Breast epithelium (tissue), 4 donors: ENCODE measurements around the gene ACER2. TPM values are rescaled to one million over a fixed set of nuclear protein-coding genes. Genes with fewer than 3 reads are reported as not detected.

Experiments
- DNase-seq, 2 donors: peaks; one replicate each; pipeline ENCODE4 v3.0.0-alpha.2; 2019; ENCODE audit warnings: low spot score in 2 of 2
- H3K27ac ChIP-seq, 2 donors: fragments of 200-600 bp; sonication (generic) in 1 of 2; one replicate each; pipeline ENCODE4 v1.5.1; 2016 to 2019; ENCODE audit warnings: mild to moderate bottlenecking in 1 of 2
- H3K27me3 ChIP-seq, 2 donors: fragments of 200-600 bp; sonication (generic) in 1 of 2; one replicate each; pipeline versions ENCODE4 v1.5.1 to v1.6.0; 2017 to 2019; ENCODE audit warnings: control low read depth in 1 of 2, mild to moderate bottlenecking in 1 of 2
- H3K36me3 ChIP-seq: fragments of 200-600 bp; one replicate; pipeline ENCODE4 v1.5.1; 2019
- H3K4me1 ChIP-seq, 2 donors: fragments of 200-600 bp; sonication (generic); one replicate each; pipeline ENCODE4 v1.5.1; 2016 to 2019; ENCODE audit warnings: control low read depth in 1 of 2
- H3K4me3 ChIP-seq, 3 donors: fragments of 200-600 bp; sonication (generic); 1 replicate in 2 of 3; 2 replicates in 1 of 3; pipeline ENCODE4 v1.5.1; 2016 to 2019; ENCODE audit warnings: mild to moderate bottlenecking in 3 of 3, moderate library complexity in 2 of 3
- H3K9me3 ChIP-seq, 2 donors: fragments of 200-600 bp; sonication (generic) in 1 of 2; one replicate each; pipeline ENCODE4 v1.5.1; 2016 to 2019; ENCODE audit warnings: control low read depth in 1 of 2
- CTCF ChIP-seq, 3 donors: fragments of 450-650 bp; IDR thresholded peaks; one replicate each; pipeline ENCODE4 v1.5.1; 2016 to 2017; ENCODE audit warnings: antibody characterized with exemption in 3 of 3, mild to moderate bottlenecking in 3 of 3, moderate library complexity in 3 of 3
- POLR2A ChIP-seq: fragments of 450-650 bp; IDR thresholded peaks from one replicate; pipeline ENCODE4 v1.6.1; 2016; ENCODE audit warnings: antibody characterized with exemption, mild to moderate bottlenecking, moderate library complexity
- POLR2AphosphoS5 ChIP-seq, 3 donors: sonication (generic); formaldehyde crosslinking; IDR thresholded peaks; one replicate each; pipeline ENCODE4 v1.6.1; 2017; ENCODE audit warnings: antibody characterized with exemption in 3 of 3
- intact Hi-C: fragments of 100-400 bp; cut with DNase I; formaldehyde crosslinking; loops from one replicate; pipeline ENCODE4 v1.15.1; 2023; ENCODE audit warnings: low total_unique reads
- total RNA-seq, 3 donors: library from RNA; depleted of rRNA; stranded (reverse); fragments of >200 nt; gene quantifications; one replicate each; pipeline ENCODE4 v1.1.0, GENCODE V29; 2016

The ACER2 gene
- total RNA-seq, 3 donors from 2014 or later, result 11.0 to 17.6 (median 16.7) TPM

- H3K27me3 ChIP-seq, result no peaks in the 10 kb centered on the region
- no peak for TF ChIP-seq POLR2AphosphoS5 (IDR thresholded peaks at IDR 0.05)
- no peak for TF ChIP-seq CTCF (IDR thresholded peaks at IDR 0.05)
- no peak for TF ChIP-seq POLR2A
- DNase-seq, result no peak
- no peak overlapping the region for H3K4me3 ChIP-seq
- H3K27ac ChIP-seq, result no peak overlapping the region
- H3K9me3 ChIP-seq, result no peaks in the 10 kb centered on the region
- H3K4me1 ChIP-seq, result no peaks in the 10 kb centered on the region
- H3K36me3 ChIP-seq, result no peaks in the 10 kb centered on the region
- intact Hi-C loops, result no loop called here
These were observed 32.9 kb downstream of the ACER2 start for GRCh38 chr9:19441730-19442129.

DNA sequence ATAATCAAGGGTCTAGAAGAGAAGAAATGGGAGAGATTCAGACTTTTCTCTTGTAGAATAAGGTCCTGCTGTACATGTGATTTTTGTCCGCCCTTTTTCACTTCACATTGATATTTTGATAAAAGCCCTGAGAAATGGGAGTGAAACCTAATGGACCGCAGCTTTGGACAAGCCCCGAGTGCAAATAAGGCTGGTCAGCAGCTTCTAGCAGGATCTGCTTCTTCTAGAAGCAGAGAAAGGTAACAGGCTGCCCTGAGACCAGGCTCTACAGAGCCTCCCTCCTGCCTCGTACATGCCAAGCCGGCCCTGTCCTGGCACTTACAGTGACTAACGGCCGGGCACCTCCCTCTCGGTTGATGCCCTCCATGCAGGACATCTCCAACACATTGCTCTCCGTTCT, 33.4 kb downstream of the ACER2 start:
- H3K4me3 ChIP-seq, result no peak overlapping the region
- no peaks in the 10 kb centered on the region for H3K27me3 ChIP-seq
- no peaks in the 10 kb centered on the region for H3K9me3 ChIP-seq
- DNase-seq, result no peak
- no peak overlapping the region for H3K27ac ChIP-seq
- H3K4me1 ChIP-seq, result no peaks in the 10 kb centered on the region
- TF ChIP-seq CTCF (IDR thresholded peaks at IDR 0.05) (no peak), POLR2AphosphoS5 (IDR thresholded peaks at IDR 0.05) (no peak), POLR2A (no peak)
- intact Hi-C loops, result no loop called here
- no peaks in the 10 kb centered on the region for H3K36me3 ChIP-seq

DNA sequence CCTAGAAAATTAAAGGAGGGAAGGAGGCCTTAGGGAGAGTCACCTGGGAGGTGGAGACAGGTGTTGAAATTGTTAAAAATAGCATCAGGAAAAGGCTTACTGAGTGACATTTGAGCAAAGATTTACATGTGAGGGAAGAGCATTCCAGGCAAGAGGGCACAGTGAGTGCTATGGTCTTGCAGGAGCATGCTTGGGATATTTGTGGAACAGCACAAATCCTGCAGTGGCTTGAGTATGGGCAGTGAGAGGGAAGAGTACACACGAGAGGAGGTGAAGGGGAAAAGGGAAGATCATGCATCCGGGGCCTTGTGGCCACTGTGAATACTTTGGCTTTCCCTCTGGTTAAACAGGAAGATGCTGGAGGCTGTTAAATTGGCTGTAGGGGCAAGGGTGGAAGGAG, 36.6 kb downstream of the ACER2 start:
- DNase-seq, result no peak
- Histone ChIP-seq H3K36me3 (no peaks in the 10 kb centered on the region), H3K27ac (no peak overlapping the region), H3K4me1 (no peaks in the 10 kb centered on the region), H3K9me3 (no peaks in the 10 kb centered on the region), H3K27me3 (no peaks in the 10 kb centered on the region), H3K4me3 (no peak overlapping the region)
- intact Hi-C loops, result no loop called here
- no peak for TF ChIP-seq POLR2A
- no peak for TF ChIP-seq CTCF (IDR thresholded peaks at IDR 0.05)
- TF ChIP-seq POLR2AphosphoS5 (IDR thresholded peaks at IDR 0.05), result no peak

DNA sequence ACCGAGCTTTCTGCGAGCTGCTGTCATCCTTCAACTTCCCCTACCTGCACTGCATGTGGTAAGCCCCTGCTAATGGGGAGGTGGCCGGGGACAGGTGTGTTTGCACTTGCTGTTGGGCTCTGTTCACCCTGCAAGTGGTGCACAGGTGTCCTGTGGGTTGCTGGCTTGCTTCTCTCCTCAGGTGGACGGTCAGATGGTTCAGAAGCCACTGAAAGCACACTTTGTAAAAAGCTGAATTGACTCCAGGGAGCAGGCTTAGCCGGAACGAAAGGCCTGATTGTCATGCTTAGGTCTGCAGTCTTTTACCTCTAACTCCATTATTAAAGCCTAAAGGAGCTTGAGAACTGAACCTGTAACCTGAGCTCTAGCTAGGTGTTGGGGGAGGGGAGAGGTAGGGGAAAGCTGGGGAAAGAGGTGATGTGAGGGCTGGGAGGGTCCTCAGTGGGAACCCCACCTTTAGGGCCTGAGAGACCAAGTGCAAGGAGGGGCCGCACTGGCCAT, 37.6 kb downstream of the ACER2 start:
- H3K4me3 ChIP-seq, result no peak overlapping the region

More for the DNA sequence above, 37.6 kb downstream of the ACER2 start:
- DNase-seq, result no peak
- intact Hi-C loops, result no loop called here
- TF ChIP-seq POLR2A (no peak), CTCF (IDR thresholded peaks at IDR 0.05) (no peak), POLR2AphosphoS5 (IDR thresholded peaks at IDR 0.05) (no peak)
- Histone ChIP-seq H3K9me3 (no peaks in the 10 kb centered on the region), H3K36me3 (no peaks in the 10 kb centered on the region), H3K4me1 (no peaks in the 10 kb centered on the region), H3K27ac (no peak overlapping the region), H3K27me3 (no peaks in the 10 kb centered on the region)
